Activated naive CD4-positive, alpha-beta T cell treated with anti-CD3 and anti-CD28 coated beads, Interleukin-2, amount 50 U/mL, for 72 hours (primary cell): Measurements from ENCODE around the gene MYO18A. TPM values are rescaled to one million over a fixed set of nuclear protein-coding genes. Genes with fewer than 3 reads are reported as not detected.

ENCODE experiments used
- ATAC-seq, 2 donors: fragments of 150-1000 bp; cut with Tn5 transposase; 2 replicates each; pipeline ENCODE4 v1.10.0; 2021; ENCODE audit warnings: mild to moderate bottlenecking in 2 of 2, moderate library complexity in 2 of 2
- DNase-seq, 2 donors: peaks; one replicate each; pipeline ENCODE4 v3.0.0; 2021 to 2022; ENCODE audit warnings: low spot score in 2 of 2
- H3K27ac Mint-ChIP-seq, 2 donors: one replicate each; pipeline ENCODE4 v1.8.0; 2022; ENCODE audit warnings: mild to moderate bottlenecking in 2 of 2, mixed read lengths in 2 of 2
- H3K36me3 Mint-ChIP-seq, 2 donors: one replicate each; pipeline ENCODE4 v1.8.0; 2022; ENCODE audit warnings: mixed read lengths in 2 of 2
- H3K9me3 Mint-ChIP-seq, 2 donors: one replicate each; pipeline ENCODE4 v1.8.0; 2022; ENCODE audit warnings: mixed read lengths in 2 of 2
- total RNA-seq, 2 donors: library from RNA; stranded (reverse); gene quantifications; one replicate each; pipeline ENCODE4 v1.2.3, GENCODE V29; 2022

The MYO18A gene
- total RNA-seq, 2 donors from 2014 or later, result 38.8 to 62.8 TPM

DNA sequence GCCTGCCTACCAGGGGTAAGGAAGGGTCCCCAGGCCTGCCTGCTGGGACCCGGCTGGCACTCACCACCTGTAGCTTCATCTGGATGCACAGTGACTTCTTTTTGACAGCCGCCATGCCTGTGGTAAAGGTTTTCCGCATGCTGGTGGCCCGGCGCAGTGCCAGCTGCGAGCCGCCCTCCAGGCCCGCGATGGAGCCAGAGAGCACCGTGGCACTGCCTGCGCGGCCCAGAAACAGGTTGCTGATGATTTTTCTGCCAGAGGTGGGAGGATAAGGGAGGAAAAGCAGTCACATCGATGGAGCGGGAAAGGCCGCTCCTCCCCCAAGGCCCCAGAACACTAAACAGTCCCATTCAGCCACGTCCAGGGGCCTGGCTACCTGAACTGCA, 69.8 kb downstream of the MYO18A start:
- H3K36me3 Mint-ChIP-seq, result no peaks in the 10 kb centered on the region
- no peak overlapping the region for H3K27ac Mint-ChIP-seq
- ATAC-seq (no peak), DNase-seq (no peak)
- no peaks in the 10 kb centered on the region for H3K9me3 Mint-ChIP-seq

DNA sequence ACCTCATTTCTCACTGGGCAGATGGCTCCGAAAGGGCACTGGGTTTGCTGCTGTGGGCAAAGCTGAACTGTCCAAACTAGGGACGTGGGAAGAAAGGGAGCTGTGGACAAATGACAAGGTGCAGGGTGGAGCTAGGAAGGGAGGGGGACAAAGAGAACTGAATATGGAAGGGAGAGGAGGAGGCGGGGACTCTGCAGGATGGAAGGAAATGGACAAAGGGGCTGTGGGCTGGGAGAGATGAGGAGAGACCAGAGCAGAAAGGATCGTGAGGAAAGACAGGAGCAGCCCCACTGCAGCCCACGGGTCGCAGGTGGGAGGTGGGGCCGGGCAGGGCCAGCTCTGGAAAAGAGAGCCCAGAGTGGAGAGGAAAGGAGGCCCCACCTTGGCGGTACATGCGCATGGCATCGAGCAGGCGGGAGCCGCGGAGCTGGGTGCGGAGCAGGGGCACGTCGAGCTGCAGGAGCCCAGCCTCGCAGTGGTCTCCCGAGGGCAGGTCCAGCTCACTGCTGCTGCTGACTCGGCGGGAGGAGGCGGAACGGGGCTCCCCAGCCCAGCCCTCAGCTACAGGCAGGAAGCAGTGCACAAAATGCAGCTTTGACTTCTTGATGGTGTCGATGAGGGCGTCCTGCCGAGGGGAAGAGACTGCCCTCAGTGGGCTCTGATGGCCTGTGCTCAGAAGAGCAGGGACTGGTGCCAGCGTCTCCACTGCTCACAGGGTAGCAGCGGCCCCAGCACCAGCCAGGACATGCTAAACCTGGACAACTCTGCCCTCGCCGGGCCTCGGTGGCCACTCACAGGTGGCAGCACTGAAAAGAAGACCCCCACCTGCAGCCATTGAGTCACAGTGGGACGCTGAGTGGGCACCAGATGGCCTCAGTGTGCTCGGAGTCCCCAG, 70.5 kb downstream of the MYO18A start:
- Mint-ChIP-seq H3K27ac (peak overlapping the region in 1 of 2 donors; percentile 25), H3K36me3 (no peaks in the 10 kb centered on the region), H3K9me3 (no peaks in the 10 kb centered on the region)
- ATAC-seq (no peak), DNase-seq (no peak)

DNA sequence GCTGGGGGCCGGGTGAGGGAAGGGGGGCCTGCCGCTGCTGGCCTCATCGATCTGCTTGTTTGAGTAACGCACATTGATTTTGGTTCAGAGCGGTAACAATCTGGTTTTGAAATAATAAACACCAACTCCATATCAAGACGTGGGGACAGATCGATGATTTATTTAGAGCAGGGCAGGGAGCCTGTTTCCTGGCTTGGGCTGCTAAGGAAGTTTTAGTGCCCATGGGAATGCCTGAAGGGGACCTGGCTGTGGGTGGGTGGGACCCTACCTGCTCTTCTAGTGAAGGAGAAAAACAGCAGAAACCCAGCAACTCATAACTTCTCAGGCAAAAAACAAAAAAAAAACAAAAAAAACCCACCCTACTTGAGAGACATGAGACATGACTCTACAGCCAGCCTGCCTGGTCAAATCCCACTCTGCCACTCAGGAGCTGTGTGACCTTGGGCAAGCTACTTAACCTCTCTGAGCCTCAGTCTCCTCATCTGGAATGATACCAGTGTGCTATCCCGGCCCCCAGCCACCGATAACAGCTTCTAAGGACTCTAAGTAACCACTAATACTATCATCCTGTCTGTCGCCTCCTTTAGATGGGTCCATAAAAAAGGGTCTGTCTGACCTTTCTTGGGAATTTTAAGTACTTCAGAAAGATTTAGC, 71.2 kb downstream of the MYO18A start:
- DNase-seq (no peak), ATAC-seq (no peak)
- H3K36me3 Mint-ChIP-seq, result no peaks in the 10 kb centered on the region
- peak overlapping the region in 1 of 2 donors; percentile 53 for H3K27ac Mint-ChIP-seq
- H3K9me3 Mint-ChIP-seq, result no peaks in the 10 kb centered on the region

DNA sequence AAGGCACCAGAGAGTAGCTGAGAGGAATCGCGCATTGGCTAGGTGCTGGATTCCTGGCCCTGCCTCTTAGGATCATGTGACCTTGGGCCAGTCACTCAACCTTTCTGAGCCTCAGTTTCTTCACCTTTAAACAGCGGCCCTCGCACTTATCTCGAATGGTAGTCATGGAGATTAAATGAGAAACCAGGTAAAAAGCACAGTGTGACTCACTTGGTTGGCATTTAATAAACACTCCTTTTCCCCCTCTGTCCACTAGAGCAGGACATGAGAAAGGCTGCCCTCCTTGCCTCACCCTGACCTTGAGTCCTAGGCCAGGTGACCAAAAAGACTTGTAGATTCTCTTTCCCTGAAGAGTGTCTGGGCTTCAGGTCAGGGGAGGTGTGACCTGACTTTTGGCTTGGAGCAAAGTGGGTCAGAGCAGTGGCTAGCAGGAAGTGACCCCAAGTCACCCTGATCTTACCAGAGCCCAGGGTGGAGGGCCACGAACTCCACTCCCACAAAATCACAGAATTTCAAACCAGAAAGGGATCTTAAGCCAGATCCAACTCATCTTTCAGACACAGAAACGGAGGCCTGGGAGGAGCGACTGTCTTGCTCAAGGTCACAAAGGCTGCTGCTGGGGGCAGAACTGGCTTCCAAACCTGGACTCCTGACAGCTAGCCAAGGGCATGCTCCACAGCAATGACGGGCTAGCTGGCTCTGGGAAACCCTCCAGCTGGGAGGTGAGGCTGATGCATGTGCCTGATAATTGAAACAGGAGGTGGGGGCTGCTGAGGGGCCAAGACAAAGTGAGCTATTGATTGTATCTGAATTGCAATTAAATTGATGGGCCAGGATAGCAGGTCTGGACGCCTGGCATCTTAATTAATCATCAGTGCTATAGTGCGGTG, 72.0 kb downstream of the MYO18A start:
- DNase-seq (no peak), ATAC-seq (no peak)
- Mint-ChIP-seq H3K9me3 (no peaks in the 10 kb centered on the region), H3K27ac (peak overlapping the region; percentile 44 to 53), H3K36me3 (no peaks in the 10 kb centered on the region)

DNA sequence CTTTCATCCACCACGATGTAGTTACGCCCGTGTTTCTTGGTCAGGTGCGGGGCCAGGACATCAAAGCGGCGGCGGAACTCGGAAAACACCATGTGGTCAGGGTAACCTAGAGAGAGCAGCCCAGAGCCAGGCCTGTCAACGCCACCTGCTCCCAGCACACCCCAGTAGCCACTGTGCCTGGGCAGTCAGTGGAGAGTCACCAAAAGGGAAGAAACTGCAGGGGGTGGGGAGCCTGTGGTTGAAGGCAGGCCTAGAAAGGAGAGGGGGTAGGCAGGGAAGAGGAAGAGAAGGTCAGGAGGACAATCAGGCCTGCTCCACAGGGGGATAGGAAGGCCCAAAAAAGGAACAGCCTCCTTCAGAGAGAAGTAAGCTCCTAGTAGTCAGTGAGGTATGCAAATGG, 73.1 kb downstream of the MYO18A start:
- no peak for ATAC-seq
- no peaks in the 10 kb centered on the region for H3K9me3 Mint-ChIP-seq
- peak overlapping the region in 1 of 2 donors; percentile 44 for H3K27ac Mint-ChIP-seq
- no peak for DNase-seq
- no peaks in the 10 kb centered on the region for H3K36me3 Mint-ChIP-seq

DNA sequence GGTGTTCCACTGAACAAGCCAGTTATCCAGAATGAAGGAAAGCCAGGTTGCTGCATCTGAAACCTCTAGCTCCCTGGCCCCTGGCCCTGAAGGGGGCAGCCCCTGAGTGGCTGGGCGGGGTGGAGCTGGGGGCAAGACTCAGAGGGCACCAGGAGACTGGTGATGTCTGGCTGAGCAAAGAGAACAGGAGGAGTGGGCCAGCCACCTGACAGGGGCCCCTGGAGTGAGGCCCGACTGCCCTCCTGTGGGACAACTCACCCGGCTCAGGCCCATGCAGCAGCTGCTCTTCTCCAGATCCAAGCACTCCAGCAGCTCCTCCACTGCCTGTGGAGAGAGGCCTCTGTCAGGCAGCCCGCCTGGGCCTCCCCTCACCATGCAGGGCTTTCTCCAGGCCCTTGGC, 76.9 kb downstream of the MYO18A start:
- H3K9me3 Mint-ChIP-seq, result no peaks in the 10 kb centered on the region
- DNase-seq (no peak), ATAC-seq (no peak)
- H3K27ac Mint-ChIP-seq, result peak overlapping the region; percentile 5 to 47
- no peaks in the 10 kb centered on the region for H3K36me3 Mint-ChIP-seq

DNA sequence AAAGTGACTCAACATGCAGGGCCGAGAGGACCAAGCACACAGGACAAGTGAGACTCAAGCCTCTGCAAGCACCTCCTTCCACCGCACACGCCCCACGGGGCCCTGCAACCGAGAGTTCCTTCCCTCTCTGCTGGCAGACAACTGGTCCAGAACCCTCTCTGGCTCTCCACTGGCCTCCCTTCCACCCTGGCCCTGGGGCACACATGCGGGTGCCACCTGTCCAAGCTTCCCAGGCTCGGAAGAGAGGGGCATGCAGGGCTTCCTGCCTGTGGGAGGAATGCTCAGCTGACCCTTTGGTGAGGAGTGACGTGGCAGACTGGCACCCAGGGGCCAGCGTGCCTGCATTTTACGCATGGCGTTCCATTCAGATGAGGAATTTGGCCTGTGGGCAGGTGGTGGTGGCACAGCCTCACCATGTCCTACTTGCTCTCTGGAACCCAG, 77.4 kb downstream of the MYO18A start:
- no peak for ATAC-seq
- H3K36me3 Mint-ChIP-seq, result no peaks in the 10 kb centered on the region
- H3K27ac Mint-ChIP-seq, result peak overlapping the region; percentile 47 to 71
- DNase-seq, result no peak
- no peaks in the 10 kb centered on the region for H3K9me3 Mint-ChIP-seq

DNA sequence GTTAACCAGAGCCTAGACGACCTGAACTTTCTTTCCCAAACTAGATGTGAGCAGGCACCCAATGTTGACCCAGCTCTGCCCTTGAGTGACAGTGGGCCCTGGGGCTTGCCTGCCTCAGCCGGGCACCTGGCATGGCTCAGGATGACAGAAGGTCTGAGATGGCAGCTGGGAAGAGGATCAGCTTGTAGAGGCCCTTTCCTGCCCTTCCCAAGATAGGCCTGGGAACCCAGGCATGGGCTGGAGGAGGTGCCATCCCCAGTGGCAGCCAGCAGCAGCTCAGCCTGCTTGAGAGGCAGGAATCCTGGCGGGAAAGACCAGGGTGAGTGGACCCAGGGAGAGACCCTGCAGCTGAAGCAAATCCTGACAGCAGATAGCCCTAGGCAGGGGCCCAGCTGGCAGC, 78.2 kb downstream of the MYO18A start:
- Mint-ChIP-seq H3K9me3 (no peaks in the 10 kb centered on the region), H3K36me3 (no peaks in the 10 kb centered on the region), H3K27ac (peak overlapping the region; percentile 71 to 72)
- ATAC-seq (no peak), DNase-seq (no peak)

DNA sequence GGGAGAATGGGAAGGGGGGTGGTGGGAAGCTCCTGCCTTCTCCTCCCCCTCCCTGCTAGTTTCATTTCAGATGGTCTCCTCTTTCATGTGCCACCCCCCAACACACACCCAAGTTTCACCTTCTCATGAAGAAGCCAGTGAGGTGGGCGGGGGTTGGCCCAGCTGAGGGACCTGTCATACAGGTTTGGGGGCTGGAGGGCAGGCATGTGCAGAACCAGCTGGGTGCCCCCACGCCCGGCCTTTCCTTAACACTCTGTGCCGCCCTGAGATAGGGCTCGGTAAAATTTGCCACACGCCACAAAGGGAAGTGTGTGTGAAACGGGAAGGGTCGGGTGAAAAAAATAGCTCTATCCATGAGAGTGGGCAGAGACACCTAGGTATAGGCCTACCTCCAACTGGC, 79.9 kb downstream of the MYO18A start:
- Mint-ChIP-seq H3K27ac (peak overlapping the region; percentile 7 to 68), H3K36me3 (no peaks in the 10 kb centered on the region), H3K9me3 (no peaks in the 10 kb centered on the region)
- DNase-seq (no peak), ATAC-seq (no peak)

DNA sequence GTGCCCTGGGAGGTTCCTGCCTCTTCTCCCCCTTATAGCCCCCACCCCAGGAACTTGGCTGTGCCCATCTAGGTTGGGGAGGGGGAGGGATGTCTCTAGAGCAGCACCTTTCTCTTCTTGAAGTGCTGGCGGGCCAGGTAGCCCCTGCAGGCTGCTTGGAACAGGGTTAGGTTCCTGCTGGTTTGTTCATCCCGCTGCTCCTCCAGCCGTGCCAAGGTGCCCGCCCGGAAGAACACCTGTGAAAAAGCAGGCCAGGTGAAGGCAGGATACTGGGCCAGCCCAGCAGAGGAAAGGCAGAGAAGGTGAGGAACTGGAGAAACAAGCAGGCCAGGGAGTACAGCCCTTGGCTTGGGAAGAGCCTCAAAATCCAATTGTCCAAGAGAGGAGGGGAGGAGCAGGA, 80.7 kb downstream of the MYO18A start:
- Mint-ChIP-seq H3K9me3 (no peaks in the 10 kb centered on the region), H3K27ac (peak overlapping the region; percentile 68 to 94), H3K36me3 (no peaks in the 10 kb centered on the region)
- DNase-seq (no peak), ATAC-seq (no peak)

DNA sequence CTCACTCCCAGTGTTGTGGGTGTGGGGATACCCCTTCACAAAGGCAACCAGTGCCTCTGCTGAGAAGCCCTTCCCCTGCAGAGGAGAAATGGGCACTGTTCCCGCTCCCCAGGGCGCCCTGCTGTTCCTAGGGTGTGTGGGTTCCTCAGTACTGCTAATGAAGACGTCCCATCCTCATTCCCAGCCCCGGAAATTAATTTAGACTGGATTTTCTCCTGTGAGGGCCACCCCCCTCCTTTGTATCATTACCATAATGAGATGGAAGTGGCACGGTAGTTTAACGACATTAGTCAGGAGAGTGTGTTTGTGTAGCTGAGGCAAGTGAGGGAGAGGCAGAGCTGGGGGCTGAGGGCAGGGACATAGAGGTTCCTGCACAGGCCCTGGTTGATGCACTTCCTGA, 84.1 kb downstream of the MYO18A start:
- no peaks in the 10 kb centered on the region for H3K36me3 Mint-ChIP-seq
- no peak for ATAC-seq

DNA sequence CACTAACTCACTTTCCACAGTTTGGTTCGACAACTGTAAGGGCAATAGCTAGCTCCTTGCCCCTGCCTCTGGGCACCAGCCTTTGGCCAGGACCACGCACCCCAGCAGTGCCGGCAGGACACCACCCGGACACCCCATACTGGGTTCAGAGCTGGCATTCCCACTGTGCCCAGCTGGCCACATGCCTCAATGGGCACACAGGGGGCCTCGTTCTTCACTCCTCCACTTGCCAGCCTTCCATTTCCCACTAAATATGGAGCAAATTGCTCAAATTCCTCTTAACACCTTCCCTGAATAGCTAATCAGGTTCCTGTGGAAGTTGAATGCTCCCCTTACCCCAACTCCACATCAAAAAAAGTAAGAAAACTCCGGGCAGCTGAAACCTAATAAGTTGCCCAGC, 84.8 kb downstream of the MYO18A start:
- Mint-ChIP-seq H3K9me3 (no peaks in the 10 kb centered on the region), H3K27ac (peak overlapping the region in 1 of 2 donors; percentile 17), H3K36me3 (no peaks in the 10 kb centered on the region)
- ATAC-seq, result no peak
- no peak for DNase-seq

More for the DNA sequence above, 84.1 kb downstream of the MYO18A start:
- Mint-ChIP-seq H3K27ac (peak overlapping the region in 1 of 2 donors; percentile 23), H3K9me3 (no peaks in the 10 kb centered on the region)
- no peak for DNase-seq

DNA sequence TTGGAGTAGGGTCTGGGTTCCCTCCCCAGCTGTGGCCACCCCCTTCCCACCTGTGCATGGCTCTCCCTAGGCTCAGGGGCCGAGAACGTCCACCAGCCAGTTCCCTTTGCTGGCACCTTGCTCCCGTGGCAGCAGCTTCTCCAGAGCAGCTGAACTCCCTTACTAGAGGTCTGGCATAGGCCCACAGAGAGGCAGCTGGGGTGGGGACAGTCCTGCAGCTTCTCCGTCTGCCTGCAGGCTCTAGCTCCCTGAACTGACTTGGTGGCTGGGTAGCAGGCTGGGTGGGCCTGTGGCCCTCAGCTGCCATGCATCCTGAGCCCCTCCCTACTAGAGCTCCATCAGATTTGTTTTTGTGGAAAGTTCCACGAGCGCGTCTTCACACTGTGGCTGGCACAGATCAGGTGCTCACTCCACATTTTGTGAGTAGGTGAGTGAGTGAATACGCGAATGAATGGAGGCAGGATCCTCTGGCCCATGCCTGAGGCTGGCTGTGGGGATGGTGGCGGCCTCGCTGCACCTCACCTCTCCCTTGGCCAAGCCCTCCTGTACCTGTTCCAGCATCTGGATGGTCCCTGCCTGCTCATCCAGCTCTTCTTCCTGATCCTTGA, 86.0 kb downstream of the MYO18A start:
- Mint-ChIP-seq H3K36me3 (no peaks in the 10 kb centered on the region), H3K27ac (peak overlapping the region in 1 of 2 donors; percentile 72), H3K9me3 (no peaks in the 10 kb centered on the region)
- ATAC-seq (no peak), DNase-seq (no peak)

DNA sequence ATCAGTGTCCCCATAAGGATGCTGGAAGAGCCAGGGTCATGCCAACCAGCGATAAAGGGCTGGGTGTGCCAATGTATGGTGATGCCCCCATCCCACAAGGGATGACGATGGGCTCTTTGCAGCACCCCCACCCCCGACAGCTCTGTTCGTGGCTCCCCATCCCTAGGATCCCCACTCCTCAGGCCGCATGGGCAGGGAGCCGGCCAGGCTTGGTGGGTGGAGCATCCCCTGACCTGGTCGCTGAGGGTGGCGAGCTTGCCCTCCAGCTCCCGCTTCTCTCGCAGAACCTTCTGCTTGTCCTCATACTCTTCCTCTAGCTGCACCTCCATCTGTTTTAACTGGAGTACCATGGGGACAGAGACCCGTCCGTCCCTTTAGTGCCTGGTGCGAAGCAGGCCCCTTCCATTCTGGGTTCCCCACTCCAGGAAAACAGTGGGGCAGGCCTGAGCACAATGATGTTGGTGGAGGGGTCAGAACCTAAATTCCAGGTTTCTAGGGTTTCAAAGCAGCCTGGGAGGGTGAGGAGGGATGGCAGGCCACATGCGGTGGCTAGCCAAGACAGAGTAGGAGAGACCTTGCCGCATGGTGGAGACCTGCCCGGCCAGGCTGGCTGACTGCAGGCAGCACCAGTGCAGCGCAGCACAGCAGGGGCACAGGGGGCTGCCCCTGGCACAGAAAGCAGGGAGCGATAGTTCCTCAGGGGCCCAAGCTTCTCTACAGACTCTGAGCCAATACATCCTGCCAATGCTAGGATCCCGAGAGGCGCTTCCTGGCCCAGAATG, 86.9 kb downstream of the MYO18A start:
- Mint-ChIP-seq H3K27ac (peak overlapping the region in 1 of 2 donors; percentile 55), H3K9me3 (no peaks in the 10 kb centered on the region), H3K36me3 (no peaks in the 10 kb centered on the region)
- DNase-seq (no peak), ATAC-seq (no peak)

DNA sequence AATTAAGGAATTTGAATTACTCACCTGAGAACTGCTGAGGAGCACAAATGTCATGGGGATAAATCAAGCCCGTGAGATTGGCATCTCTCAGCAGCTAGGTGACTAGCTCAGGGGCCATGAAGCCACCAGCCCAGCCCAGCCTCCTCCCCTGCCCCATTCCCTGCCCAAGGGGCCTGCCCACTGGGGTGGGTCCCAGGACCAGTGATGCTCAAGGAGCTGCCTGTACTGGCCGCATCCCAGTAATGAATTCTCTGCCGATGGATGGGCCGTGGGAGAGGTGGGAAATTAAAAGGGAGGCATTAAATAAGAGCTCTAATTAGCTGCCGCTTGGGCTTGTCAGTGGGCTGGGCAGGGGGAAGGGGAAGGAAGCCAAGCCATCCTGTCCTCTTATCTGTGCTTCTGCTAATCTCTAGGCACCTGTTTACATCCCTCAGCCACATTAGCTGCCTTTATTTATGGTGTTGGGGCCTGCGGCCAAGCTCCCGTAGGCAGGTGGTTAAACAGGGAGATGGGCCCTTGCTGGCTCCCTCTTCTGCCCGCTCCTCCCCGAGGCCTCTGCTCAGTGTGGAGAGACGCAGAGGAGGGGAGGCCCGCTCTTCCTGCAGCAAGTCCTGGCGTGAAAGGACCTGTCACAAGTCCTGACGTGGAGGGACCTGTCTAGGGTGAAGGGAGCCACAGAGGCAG, 88.5 kb downstream of the MYO18A start:
- no peak for ATAC-seq
- H3K9me3 Mint-ChIP-seq, result no peaks in the 10 kb centered on the region
- H3K27ac Mint-ChIP-seq, result peak overlapping the region in 1 of 2 donors; percentile 22
- DNase-seq, result no peak
- no peaks in the 10 kb centered on the region for H3K36me3 Mint-ChIP-seq
